Colonic mucosa (tissue), 4 donors: ENCODE results near the gene CTDSP1. TPM values are rescaled to one million over a fixed set of nuclear protein-coding genes. Genes with fewer than 3 reads are reported as not detected.

Experiments
- DNase-seq: peaks from one replicate; pipeline ENCODE4 v3.0.0-alpha.2; 2020
- H3K27ac ChIP-seq: fragments of 200-600 bp; one replicate; pipeline ENCODE4 v1.8.0; 2021
- H3K27me3 ChIP-seq: fragments of 200-600 bp; one replicate; pipeline ENCODE4 v1.8.0; 2021
- H3K36me3 ChIP-seq: fragments of 200-600 bp; one replicate; pipeline ENCODE4 v1.8.0; 2021
- H3K4me1 ChIP-seq: fragments of 200-600 bp; one replicate; pipeline ENCODE4 v1.8.0; 2021; ENCODE audit warnings: mild to moderate bottlenecking
- H3K4me3 ChIP-seq: fragments of 200-600 bp; one replicate; pipeline ENCODE4 v1.8.0; 2021
- H3K9ac ChIP-seq, 2 donors: one replicate each; pipeline ENCODE4 v1.7.0; 2013; ENCODE audit warnings: control low read depth in 2 of 2, low read depth in 2 of 2, low read length in 2 of 2
- H3K9me3 ChIP-seq: fragments of 200-600 bp; one replicate; pipeline ENCODE4 v1.8.0; 2021
- intact Hi-C: fragments of 100-400 bp; cut with DNase I; formaldehyde crosslinking; loops from one replicate; pipeline ENCODE4 v1.14.1; 2022
- total RNA-seq, 2 donors: library from RNA; stranded (reverse); fragmentation: NEBNext Ultra II Directional in 1 of 2; extraction: Animal tissue kit (Norgen Biotek cat#: 25700) in 1 of 2; gene quantifications; one replicate each; pipeline ENCODE4 v1.2.1, GENCODE V29; 2021
- TF ChIP-seq, protein P1 (sequence below): fragments of 200-600 bp; IDR thresholded peaks from one replicate; pipeline ENCODE4 v1.8.0; 2022; ENCODE audit warnings: antibody characterized with exemption, mild to moderate bottlenecking
- donor health status: healthy.
- donor health status: DM: no; HTN: no; CAD: no.
- donor health status: DM: no; HTN: no; CAD: no.

The CTDSP1 gene
- total RNA-seq, 2 donors from 2014 or later, result 137 to 150 TPM

DNA sequence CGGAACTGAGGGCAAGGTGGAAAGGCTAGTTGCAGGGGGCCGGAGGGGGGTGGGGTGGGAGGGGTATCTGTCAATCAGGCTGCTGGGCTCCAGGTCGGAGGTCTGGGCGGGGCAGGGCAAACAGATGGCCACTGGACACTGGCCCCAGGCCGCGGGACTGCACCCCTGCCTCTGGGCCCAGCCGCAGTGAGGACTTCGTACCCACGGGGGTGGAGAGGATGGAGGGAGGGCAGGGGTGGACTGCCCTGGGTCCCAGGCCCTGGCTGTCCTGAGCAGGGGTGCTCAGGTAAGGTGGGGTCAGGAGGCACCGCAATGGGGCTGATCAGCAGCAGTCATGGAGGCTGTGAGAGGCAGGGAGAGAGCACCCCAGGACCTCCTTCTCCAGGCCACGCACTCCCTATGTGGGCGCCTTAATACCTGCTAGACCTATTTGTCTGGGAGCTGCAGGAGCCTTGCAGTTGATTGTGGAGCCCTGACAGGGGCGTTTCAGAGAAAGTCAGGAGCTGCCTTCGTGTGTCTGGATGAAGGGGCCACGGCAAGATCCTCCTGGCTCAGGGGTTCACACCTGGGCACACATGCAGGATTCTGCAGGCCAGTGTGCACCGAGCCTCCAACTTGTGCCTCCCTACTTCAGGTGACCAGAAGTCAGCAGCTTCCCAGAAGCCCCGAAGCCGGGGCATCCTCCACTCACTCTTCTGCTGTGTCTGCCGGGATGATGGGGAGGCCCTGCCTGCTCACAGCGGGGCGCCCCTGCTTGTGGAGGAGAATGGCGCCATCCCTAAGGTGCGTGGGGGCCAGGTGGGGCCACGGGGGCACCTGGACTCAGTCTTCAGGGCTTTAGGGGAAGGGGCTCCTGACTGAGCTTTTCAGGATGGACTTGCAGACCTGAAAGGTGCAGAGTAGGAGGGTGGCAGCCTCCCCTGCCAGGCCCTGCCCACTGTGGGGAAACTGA lies 1.5 kb downstream of the CTDSP1 start:
- H3K4me3 ChIP-seq, result peak overlapping the region; percentile 97
- H3K27ac ChIP-seq, result peak overlapping the region; percentile 100
- peaks cover 4% of the 10 kb centered on the region for H3K36me3 ChIP-seq
- H3K9ac ChIP-seq, result peak overlapping the region; percentile 84 to 91
- TF ChIP-seq, protein P1, sequence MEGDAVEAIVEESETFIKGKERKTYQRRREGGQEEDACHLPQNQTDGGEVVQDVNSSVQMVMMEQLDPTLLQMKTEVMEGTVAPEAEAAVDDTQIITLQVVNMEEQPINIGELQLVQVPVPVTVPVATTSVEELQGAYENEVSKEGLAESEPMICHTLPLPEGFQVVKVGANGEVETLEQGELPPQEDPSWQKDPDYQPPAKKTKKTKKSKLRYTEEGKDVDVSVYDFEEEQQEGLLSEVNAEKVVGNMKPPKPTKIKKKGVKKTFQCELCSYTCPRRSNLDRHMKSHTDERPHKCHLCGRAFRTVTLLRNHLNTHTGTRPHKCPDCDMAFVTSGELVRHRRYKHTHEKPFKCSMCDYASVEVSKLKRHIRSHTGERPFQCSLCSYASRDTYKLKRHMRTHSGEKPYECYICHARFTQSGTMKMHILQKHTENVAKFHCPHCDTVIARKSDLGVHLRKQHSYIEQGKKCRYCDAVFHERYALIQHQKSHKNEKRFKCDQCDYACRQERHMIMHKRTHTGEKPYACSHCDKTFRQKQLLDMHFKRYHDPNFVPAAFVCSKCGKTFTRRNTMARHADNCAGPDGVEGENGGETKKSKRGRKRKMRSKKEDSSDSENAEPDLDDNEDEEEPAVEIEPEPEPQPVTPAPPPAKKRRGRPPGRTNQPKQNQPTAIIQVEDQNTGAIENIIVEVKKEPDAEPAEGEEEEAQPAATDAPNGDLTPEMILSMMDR, result no peak
- intact Hi-C loops, result loop anchor here (10.0 kb wide), 1 partner anchor 244 kb away; no protein-coding TSS in a partner anchor
- no peaks in the 10 kb centered on the region for H3K27me3 ChIP-seq
- H3K9me3 ChIP-seq, result no peaks in the 10 kb centered on the region
- peak; percentile 74 for DNase-seq
- H3K4me1 ChIP-seq, result peaks cover 17% of the 10 kb centered on the region

GRCh38 chr2:218401890-218402289 lies 2.2 kb downstream of the CTDSP1 start:
- Histone ChIP-seq H3K9ac (peak overlapping the region; percentile 37 to 84), H3K4me1 (peaks cover 17% of the 10 kb centered on the region), H3K27ac (peak overlapping the region; percentile 100), H3K36me3 (peaks cover 4% of the 10 kb centered on the region), H3K27me3 (no peaks in the 10 kb centered on the region), H3K4me3 (peak overlapping the region; percentile 97), H3K9me3 (no peaks in the 10 kb centered on the region)
- intact Hi-C loops, result loop anchor here (10.0 kb wide), 1 partner anchor 243 kb away; no protein-coding TSS in a partner anchor
- no peak for DNase-seq
- TF ChIP-seq, protein P1, result no peak

DNA sequence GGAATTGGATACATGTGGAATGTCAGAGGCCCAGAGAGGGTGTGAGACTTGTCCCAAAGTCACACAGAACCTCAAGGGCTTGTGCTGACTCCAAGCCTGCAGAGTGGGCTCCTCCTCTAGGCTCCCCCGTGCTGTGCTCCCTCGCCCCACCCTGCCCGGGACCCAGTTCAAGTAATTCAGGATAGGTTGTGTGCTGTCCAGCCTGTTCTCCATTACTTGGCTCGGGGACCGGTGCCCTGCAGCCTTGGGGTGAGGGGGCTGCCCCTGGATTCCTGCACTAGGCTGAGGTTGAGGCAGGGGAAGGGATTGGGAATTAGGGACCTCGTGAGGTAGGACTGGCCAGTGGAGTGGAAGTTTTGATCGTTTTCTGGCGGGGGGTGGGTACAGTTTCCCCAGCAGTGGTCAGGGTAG lies 2.8 kb downstream of the CTDSP1 start:
- H3K4me3 ChIP-seq, result no peak overlapping the region
- H3K9ac ChIP-seq, result peak overlapping the region in 1 of 2 donors; percentile 12
- H3K36me3 ChIP-seq, result peaks cover 4% of the 10 kb centered on the region
- H3K27ac ChIP-seq, result no peak overlapping the region
- intact Hi-C loops, result loop anchor here (10.0 kb wide), 1 partner anchor 242 kb away; no protein-coding TSS in a partner anchor
- no peaks in the 10 kb centered on the region for H3K9me3 ChIP-seq
- peaks cover 17% of the 10 kb centered on the region for H3K4me1 ChIP-seq
- no peaks in the 10 kb centered on the region for H3K27me3 ChIP-seq
- no peak for DNase-seq
- TF ChIP-seq, protein P1, result no peak

DNA sequence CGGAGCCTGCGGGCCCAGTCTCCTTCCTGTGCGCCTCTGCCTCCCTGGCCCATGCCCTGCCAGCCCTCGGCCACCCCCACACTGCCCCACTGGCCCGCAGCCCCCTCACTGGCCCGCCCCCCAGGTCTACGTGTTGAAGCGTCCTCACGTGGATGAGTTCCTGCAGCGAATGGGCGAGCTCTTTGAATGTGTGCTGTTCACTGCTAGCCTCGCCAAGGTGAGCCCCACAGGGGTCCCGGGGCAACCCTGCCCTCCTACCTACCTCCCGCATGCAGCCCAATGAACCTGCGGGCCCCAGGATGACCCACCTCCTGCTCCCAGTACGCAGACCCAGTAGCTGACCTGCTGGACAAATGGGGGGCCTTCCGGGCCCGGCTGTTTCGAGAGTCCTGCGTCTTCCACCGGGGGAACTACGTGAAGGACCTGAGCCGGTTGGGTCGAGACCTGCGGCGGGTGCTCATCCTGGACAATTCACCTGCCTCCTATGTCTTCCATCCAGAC lies 3.3 kb downstream of the CTDSP1 start:
- H3K9me3 ChIP-seq, result no peaks in the 10 kb centered on the region
- DNase-seq, result no peak
- TF ChIP-seq, protein P1, result no peak
- peaks cover 4% of the 10 kb centered on the region for H3K36me3 ChIP-seq
- H3K27ac ChIP-seq, result no peak overlapping the region
- intact Hi-C loops, result loop anchor here (10.0 kb wide), 1 partner anchor 242 kb away; no protein-coding TSS in a partner anchor
- H3K4me1 ChIP-seq, result peaks cover 17% of the 10 kb centered on the region
- H3K9ac ChIP-seq, result no peak overlapping the region
- H3K4me3 ChIP-seq, result no peak overlapping the region
- H3K27me3 ChIP-seq, result no peaks in the 10 kb centered on the region

DNA sequence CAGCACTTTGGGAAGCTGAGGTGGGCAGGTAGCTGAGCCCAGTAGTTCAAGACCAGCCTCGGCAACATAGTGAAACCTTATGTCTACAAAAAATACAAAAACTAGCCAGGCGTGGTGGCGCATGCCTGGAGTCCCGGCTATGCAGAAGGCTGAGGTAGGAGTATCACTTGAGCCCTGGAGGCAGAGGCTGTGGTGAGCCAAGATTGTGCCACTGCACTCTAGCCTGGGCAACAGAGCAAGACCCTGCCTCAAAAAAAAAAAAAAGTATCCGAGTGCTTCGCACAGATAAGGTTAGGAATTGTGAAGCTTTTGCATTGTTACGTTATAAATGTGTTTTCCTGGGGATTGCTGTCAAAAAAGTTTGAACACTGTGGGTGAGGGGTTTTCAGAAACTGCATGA lies 4.1 kb downstream of the CTDSP1 start:
- no peak overlapping the region for H3K4me3 ChIP-seq
- H3K27me3 ChIP-seq, result no peaks in the 10 kb centered on the region
- no peak overlapping the region for H3K27ac ChIP-seq
- TF ChIP-seq, protein P1, result no peak
- H3K4me1 ChIP-seq, result peaks cover 17% of the 10 kb centered on the region
- DNase-seq, result no peak
- intact Hi-C loops, result loop anchor here (10.0 kb wide), 1 partner anchor 241 kb away; no protein-coding TSS in a partner anchor
- peaks cover 4% of the 10 kb centered on the region for H3K36me3 ChIP-seq
- no peaks in the 10 kb centered on the region for H3K9me3 ChIP-seq
- no peak overlapping the region for H3K9ac ChIP-seq
